ENCODE data around the gene GPR142.

The GPR142 gene

GRCh38 chr17:74335529-74336062 is 31.7 kb upstream of the GPR142 start:
- peaks cover 5% of the 10 kb centered on the region; the same call in 1 of the 2 replicates for H3K9me3 ChIP-seq
- DNase-seq, result no peak
- TF ChIP-seq CTCF (IDR thresholded peaks at IDR 0.05; ENCODE audit: low read depth, low read length), result no peak
- no peaks in the 10 kb centered on the region for H3K36me3 ChIP-seq
- no peak overlapping the region for H3K4me3 ChIP-seq (ENCODE audit: low read depth, low read length)
- no peaks in the 10 kb centered on the region for H3K4me1 ChIP-seq
- peaks cover 20% of the 10 kb centered on the region for H3K27me3 ChIP-seq

- Histone ChIP-seq H3K27me3 (peaks cover 20% of the 10 kb centered on the region), H3K4me3 (ENCODE audit: low read depth, low read length) (no peak overlapping the region), H3K9me3 (peaks cover 5% of the 10 kb centered on the region; the same call in 1 of the 2 replicates), H3K4me1 (no peaks in the 10 kb centered on the region), H3K36me3 (no peaks in the 10 kb centered on the region)
- DNase-seq, result no peak
- TF ChIP-seq CTCF (IDR thresholded peaks at IDR 0.05; ENCODE audit: low read depth, low read length), result no peak
Observed at GRCh38 chr17:74336307-74336706, 31.0 kb upstream of the GPR142 start.

GRCh38 chr17:74337834-74338500 is 29.3 kb upstream of the GPR142 start:
- H3K4me1 ChIP-seq, result no peaks in the 10 kb centered on the region
- H3K27me3 ChIP-seq, result peaks cover 20% of the 10 kb centered on the region
- H3K36me3 ChIP-seq, result no peaks in the 10 kb centered on the region
- H3K9me3 ChIP-seq, result peaks cover 5% of the 10 kb centered on the region; the same call in 1 of the 2 replicates
- H3K4me3 ChIP-seq (ENCODE audit: low read depth, low read length), result no peak overlapping the region
- no peak for DNase-seq
- TF ChIP-seq CTCF (IDR thresholded peaks at IDR 0.05; ENCODE audit: low read depth, low read length), result no peak

GRCh38 chr17:74339537-74340195 is 27.6 kb upstream of the GPR142 start:
- Histone ChIP-seq H3K4me1 (no peaks in the 10 kb centered on the region), H3K9me3 (no peaks in the 10 kb centered on the region), H3K36me3 (no peaks in the 10 kb centered on the region), H3K4me3 (ENCODE audit: low read depth, low read length) (no peak overlapping the region), H3K27me3 (peaks cover 21% of the 10 kb centered on the region)
- DNase-seq, result no peak
- no peak for TF ChIP-seq CTCF (IDR thresholded peaks at IDR 0.05; ENCODE audit: low read depth, low read length)

GRCh38 chr17:74340470-74341023 is 26.8 kb upstream of the GPR142 start:
- Histone ChIP-seq H3K27me3 (peaks cover 29% of the 10 kb centered on the region), H3K9me3 (no peaks in the 10 kb centered on the region), H3K4me3 (ENCODE audit: low read depth, low read length) (no peak overlapping the region), H3K4me1 (no peaks in the 10 kb centered on the region), H3K36me3 (no peaks in the 10 kb centered on the region)
- TF ChIP-seq CTCF (IDR thresholded peaks at IDR 0.05; ENCODE audit: low read depth, low read length), result no peak
- no peak for DNase-seq

GRCh38 chr17:74342224-74342623 is 25.1 kb upstream of the GPR142 start:
- peaks cover 40% of the 10 kb centered on the region for H3K27me3 ChIP-seq
- H3K36me3 ChIP-seq, result no peaks in the 10 kb centered on the region
- no peaks in the 10 kb centered on the region for H3K4me1 ChIP-seq
- DNase-seq, result no peak
- H3K4me3 ChIP-seq (ENCODE audit: low read depth, low read length), result no peak overlapping the region
- no peak for TF ChIP-seq CTCF (IDR thresholded peaks at IDR 0.05; ENCODE audit: low read depth, low read length)
- no peaks in the 10 kb centered on the region for H3K9me3 ChIP-seq
